ENCODE results near the gene SIK3.

Gene SIK3

DNA sequence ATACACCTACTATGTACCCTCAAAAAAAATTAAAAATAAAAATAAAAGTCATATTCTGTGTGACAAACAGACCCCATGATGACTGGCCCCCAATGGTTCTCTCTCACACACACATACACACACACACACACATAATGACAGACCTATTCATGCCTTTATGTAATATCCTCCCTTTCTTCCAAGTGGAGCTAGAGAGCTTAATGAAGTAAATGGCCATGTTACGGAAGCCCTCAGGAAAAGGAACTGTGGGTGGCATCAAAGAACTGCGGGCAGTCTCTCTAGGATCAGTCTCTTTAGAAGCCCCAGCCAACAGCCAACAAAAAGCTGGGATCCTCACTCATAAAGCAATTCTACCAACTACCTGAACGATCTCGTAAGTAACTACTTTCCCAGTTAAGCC, 125.5 kb downstream of the SIK3 start:
- H3K4me3 ChIP-seq (ENCODE audit: control insufficient read depth, low read depth, low read length) = no peak overlapping the region
- TF ChIP-seq, protein P1, sequence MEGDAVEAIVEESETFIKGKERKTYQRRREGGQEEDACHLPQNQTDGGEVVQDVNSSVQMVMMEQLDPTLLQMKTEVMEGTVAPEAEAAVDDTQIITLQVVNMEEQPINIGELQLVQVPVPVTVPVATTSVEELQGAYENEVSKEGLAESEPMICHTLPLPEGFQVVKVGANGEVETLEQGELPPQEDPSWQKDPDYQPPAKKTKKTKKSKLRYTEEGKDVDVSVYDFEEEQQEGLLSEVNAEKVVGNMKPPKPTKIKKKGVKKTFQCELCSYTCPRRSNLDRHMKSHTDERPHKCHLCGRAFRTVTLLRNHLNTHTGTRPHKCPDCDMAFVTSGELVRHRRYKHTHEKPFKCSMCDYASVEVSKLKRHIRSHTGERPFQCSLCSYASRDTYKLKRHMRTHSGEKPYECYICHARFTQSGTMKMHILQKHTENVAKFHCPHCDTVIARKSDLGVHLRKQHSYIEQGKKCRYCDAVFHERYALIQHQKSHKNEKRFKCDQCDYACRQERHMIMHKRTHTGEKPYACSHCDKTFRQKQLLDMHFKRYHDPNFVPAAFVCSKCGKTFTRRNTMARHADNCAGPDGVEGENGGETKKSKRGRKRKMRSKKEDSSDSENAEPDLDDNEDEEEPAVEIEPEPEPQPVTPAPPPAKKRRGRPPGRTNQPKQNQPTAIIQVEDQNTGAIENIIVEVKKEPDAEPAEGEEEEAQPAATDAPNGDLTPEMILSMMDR (conservative IDR thresholded peaks at IDR 0.05; ENCODE audit: control insufficient read depth, insufficient read depth, low read depth, low read length) = no peak
- no peak for DNase-seq (ENCODE audit: low read depth)

DNA sequence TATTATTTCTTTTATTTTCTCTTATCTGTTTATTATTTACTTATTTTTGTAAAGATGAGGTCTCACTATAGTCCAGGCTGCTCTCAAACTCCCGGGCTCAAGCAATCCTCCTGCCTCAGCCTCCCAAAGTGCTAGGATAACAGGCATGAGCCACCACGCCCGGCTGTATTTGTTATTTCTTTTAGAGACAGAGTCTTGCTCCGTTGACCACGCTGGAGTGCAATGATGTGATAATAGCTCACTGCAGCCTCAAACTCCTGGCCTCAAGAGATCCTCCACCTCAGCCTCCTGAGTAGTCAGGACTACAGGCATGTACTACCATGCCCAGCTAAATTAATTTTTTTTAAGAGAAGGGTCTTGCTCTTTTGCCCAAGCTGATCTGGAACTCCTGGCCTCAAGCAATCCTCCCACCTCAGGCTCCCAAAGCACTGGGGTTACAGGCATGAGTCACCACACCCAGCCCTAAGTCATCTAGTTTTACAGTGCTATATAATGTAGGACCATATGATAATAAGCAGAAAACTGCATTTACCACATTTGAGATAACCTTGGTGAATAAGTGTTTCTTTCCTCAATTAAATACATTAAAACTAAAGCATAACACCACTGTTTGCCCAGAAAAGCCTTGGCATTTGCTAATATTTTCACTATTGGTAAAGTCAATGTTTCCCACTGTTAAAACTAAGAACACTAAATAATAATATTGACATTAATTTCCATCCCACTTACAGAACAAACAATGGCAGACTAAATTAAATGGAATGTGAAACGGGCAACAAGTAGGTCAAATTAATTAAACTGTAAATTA, 127.5 kb downstream of the SIK3 start:
- DNase-seq (ENCODE audit: low read depth) = peak; percentile 43
- TF ChIP-seq, protein P1 (conservative IDR thresholded peaks at IDR 0.05; ENCODE audit: control insufficient read depth, insufficient read depth, low read depth, low read length) = no peak

DNA sequence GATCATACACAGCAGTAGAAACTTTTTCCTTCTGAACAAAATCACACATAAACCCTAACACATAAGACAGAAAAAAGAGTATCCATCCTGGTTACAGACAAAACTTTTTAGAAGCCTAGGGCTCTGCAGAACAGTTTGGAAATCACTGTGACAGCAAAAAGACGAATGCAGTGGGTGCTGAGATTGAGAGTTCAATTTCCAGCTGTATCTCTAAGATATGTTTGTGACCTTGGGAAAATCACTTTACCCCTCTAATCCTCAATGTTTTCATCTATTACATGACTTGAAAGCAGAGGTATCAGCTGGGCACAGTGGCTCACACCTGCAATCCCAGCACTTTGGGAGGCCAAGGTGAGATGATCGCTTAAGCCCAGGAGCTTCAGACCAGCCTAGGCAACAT, 128.5 kb downstream of the SIK3 start:
- H3K4me3 ChIP-seq (ENCODE audit: control insufficient read depth, low read depth, low read length) = no peak overlapping the region
- TF ChIP-seq, protein P1 (conservative IDR thresholded peaks at IDR 0.05; ENCODE audit: control insufficient read depth, insufficient read depth, low read depth, low read length) = no peak
- DNase-seq (ENCODE audit: low read depth) = no peak

More for the DNA sequence above, 127.5 kb downstream of the SIK3 start:
- H3K4me3 ChIP-seq (ENCODE audit: control insufficient read depth, low read depth, low read length) = no peak overlapping the region

DNA sequence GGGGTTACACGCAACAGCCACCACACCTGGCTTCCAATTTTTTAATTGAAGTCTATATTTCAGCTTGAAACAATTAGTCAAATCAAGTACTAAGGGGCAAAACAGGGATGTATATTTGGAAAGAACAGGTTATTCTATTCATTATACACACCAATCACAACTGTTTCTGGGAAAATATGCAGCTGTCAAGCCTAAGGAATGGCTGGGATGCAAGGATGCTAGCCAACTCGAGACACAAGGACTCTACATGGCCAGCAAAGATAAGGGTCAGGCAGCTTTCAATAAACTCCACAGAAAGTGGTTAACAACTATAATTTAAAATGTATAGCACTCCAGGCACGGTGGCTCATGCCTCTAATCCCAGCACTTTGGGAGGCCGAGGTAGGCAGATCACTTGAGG, 134.0 kb downstream of the SIK3 start:
- TF ChIP-seq, protein P1 (conservative IDR thresholded peaks at IDR 0.05; ENCODE audit: control insufficient read depth, insufficient read depth, low read depth, low read length) = no peak
- no peak for DNase-seq (ENCODE audit: low read depth)
- H3K4me3 ChIP-seq (ENCODE audit: control insufficient read depth, low read depth, low read length) = no peak overlapping the region

DNA sequence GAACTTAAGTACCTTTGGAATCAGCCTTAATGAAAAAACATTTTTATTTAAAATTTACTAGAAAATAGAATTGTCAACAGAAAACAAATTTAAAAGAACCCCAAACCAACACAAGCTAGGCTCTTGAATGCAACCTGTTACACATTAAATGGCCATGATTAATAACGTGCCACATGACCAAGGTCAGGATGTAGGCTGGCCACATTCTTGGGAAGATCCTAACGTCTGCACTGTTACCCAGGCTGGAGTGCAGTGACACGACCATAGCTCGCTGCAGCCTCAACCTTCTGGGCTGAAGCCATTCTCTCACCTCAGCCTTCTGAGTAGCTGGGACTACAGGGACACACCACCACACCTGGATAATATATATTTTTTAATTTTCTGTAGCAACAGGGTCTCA, 134.4 kb downstream of the SIK3 start:
- no peak overlapping the region for H3K4me3 ChIP-seq (ENCODE audit: control insufficient read depth, low read depth, low read length)
- TF ChIP-seq, protein P1 (conservative IDR thresholded peaks at IDR 0.05; ENCODE audit: control insufficient read depth, insufficient read depth, low read depth, low read length) = no peak
- peak; percentile 25 for DNase-seq (ENCODE audit: low read depth)

DNA sequence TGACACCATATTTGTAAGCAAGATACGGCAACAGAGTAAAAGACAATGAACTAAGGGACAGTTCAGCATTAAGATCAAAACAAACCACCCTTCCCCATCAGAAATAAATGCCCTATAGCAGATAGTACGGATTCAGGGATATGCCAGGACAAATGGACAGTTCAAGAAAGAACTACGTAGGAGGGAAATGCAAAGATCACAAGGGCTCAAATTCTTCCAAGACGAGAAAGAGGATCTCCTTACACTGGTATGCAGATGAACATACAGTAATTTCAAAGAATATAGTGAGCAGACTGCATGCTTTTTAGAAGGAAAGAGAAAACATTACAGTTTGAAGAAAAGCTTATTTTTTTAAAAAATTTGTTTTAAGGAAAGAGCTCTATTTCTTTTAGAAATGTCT, 136.1 kb downstream of the SIK3 start:
- DNase-seq (ENCODE audit: low read depth) = no peak
- no peak overlapping the region for H3K4me3 ChIP-seq (ENCODE audit: control insufficient read depth, low read depth, low read length)
- TF ChIP-seq, protein P1 (conservative IDR thresholded peaks at IDR 0.05; ENCODE audit: control insufficient read depth, insufficient read depth, low read depth, low read length) = no peak
